Jurkat, Clone E6-1 (cell line): ENCODE data around the gene SEPTIN10.
"Not testable (repeated sequence)": the region's sequence is repeated elsewhere in the genome, so short reads cannot be mapped to it uniquely, and the experiment has no call there.

ENCODE experiments used
- DNase-seq: peaks from one replicate; pipeline ENCODE4 v3.0.0-alpha.2; 2011; ENCODE audit warnings: low read depth, low spot score
- H3K4me3 ChIP-seq: 2 replicates; pipeline ENCODE4 v1.5.1; 2011; ENCODE audit warnings: mild to moderate bottlenecking, low read length, control low read depth, moderate library complexity

Gene SEPTIN10

DNA sequence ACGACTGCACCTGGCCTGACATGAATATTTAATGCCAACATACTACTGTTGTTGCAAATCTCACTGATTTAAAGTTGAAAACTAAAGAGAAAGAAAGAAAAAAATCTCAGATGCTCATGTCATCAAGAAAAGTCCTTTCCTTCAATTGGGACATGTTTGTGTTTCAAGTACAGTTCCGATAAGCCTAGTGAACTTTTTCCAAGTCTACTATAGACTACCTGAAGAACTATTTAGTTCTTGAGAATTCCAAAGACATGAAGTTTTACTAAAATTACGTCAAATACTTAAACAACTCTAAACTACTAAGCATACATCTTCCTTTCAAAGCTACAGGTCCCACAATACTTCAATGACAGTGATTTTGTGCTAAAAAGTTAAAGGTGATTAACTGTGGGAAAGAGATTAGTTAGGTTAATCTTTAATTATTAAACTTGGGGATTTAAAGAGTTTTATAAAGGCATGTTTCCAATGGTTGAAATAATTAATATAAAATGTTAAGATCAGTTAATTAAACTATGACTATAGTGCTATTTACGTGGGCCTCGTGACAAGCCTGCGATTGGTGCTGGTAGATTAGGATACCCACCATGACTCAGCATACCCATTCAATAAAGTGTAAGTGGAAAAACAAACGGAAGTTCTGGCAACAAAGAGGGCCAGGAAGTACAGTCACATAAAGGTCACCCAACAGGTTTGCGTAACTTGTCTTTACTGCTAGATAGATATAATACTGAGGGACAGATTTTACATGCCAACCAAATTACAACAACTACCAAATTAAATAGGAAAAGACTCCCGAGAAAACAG lies 55.5 kb downstream of the SEPTIN10 start:
- no peak overlapping the region for H3K4me3 ChIP-seq
- no peak for DNase-seq

DNA sequence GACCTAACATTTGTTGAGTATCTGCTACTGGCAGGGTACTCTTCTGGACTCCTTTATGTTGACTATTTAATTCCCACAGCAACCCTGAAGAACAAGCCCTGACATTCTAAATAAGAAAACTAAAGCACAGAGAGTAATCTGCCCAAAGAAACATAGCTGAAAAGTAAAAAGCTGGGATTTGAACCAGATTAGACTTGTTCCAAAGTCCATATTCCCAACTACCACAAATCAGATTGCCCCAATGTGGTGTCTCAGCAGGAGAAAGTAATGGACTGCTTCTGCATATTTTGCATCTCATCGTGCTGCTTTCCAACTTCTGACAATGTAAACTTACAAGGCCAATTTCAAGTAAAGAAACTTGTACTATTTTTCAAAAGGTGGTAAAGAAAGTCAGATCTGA lies 56.5 kb downstream of the SEPTIN10 start:
- DNase-seq = no peak
- no peak overlapping the region for H3K4me3 ChIP-seq

DNA sequence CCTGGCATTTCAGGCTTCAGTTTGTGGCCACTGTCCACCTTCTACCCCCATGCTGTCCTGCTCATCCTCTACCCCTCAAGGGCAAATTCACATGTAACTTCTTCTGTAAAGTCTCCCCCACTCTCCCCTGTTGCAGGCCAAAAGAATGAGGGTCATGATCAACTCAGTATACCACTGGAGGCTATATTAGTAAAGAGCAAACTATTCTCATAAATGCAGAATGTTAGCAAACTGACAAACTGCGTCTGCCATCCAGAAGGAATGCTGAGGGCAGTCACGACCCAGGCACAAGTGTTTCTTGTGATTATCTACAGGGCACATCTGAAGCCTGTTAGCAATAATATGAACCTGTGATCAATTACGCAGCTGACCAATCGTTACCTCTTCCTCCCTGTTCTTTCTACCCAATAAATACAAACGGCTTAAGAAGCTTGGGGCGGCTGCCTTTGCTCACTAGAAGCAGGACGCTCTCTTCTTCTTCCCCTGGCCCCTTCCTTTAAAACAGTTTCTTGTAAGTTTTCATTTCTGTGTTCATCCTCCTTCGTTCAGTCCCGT lies 58.3 kb downstream of the SEPTIN10 start:
- DNase-seq = no peak
- no peak overlapping the region for H3K4me3 ChIP-seq

DNA sequence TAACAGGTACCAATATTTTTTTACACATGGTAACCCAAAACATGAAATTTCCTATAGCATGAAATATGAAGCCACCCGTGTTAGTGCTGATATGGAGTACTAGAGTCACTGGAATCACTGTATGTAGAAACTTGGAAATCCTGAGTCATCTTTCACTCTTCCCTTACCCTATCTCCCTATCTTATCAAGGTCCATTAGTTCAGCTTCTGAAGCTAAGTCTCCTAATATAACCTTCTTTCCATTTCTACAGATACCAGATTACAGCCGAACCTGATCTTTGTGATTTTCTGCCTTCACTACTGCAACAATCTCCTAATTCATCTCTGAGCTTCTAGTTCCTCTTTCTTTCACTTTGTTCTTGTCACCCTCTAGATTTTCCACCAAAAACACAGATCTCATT lies 59.0 kb downstream of the SEPTIN10 start:
- no peak for DNase-seq

DNA sequence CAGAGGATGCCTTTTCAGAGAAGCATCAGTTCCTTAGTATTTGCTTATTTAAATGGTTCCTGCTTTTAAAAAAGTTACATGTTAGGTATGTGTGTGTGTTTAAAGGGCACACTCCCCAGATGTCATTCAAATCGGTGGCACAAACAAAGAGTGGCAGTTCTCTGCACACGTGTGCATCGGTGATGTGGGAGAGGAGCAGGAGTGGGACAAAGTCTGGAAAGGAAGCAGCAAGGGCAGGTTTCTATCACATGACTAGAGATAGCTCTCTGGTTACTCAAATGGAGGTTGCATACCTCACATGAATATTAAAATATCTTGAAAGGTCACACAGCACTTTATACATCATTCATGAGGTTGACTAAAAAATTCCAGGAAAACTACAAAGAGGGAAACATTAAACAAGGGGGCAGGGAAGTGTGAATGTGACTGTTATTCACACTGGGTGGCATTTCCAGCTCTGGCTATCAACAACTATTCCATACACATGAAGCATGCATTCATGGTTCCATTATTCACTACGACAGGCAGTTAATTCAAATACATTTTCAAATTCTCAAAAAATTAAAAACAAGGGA lies 64.7 kb downstream of the SEPTIN10 start:
- H3K4me3 ChIP-seq = no peak overlapping the region
- no peak for DNase-seq

More for the DNA sequence above, 59.0 kb downstream of the SEPTIN10 start:
- H3K4me3 ChIP-seq = no peak overlapping the region

DNA sequence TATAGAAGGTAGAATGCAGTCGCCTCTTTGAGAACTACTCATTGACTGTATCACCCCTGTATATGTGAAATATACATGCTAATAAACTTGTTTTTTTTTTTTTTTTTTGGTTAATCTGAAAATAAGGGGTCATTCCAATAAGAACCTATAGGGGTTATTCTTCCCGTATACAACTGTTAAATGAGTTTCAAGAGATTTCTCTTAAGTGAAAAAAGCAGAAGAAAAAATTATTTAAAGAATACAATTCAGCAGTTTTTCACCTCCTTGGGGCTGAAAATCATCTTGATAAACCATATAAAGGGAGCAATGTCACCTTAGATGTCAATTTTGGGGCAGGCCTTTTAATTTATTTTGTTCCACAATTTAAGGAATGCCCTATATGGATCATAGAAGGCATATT lies 66.5 kb downstream of the SEPTIN10 start:
- no peak for DNase-seq
- no peak overlapping the region for H3K4me3 ChIP-seq

DNA sequence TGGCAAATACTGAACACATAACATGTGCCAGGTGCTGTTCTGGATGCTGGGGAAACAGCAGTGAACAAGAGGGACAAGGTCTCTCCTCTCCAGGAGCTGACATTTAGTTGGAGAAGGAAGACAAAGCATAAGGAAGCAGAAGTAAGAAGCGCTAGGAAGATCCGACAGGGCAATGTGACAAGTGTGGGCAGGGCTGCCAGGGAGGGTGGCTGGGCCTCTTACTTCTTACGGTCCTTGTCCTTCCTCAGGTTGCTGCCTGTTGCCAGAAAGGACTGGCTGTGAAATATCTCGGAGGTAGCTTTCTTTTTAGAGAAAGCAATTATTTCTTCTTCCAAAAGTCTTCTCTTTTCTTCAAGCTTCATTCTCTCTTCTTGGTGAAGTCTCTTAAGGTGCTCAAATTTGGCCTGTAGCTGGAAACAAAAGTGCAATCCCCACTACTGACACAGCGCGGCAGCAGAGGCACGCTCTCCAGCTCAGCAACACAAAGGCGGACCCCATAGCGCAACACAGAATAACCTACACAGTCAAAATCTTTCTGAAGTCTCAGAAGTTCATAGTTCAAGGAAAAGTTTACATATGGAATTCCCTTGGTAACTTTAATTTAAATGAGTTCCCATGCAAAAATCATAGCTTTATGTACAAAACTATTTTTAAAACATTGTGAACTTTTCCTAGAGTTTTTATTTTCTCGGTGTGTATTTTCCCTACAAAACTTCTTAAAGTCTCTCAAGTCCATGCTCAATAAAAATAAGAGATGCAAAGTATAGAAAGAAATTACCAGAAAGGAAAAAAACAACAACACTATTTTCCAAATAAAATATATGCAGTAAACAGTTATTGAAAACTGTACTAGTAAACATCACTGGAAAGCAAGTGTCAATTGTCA lies 67.7 kb downstream of the SEPTIN10 start:
- no peak overlapping the region for H3K4me3 ChIP-seq
- peak; percentile 45 for DNase-seq

DNA sequence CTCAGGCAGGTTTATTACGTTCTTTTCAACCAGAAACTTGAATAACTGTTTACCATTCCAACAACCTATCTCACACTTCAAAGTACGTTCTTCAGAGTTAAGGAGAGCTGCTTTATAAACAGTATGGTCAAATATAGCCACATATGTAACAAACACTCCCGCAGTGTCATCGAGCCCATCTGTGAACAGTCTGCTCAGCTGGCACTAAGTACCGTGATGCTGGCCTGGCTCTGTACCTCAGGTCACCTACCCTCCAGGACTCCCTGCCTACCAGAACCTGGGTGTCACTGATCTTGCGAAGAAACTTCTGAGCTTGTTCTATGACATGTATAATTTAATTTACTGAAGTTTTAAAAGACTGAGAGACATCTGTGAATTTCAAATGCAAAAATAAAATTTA lies 71.4 kb downstream of the SEPTIN10 start:
- DNase-seq = no peak
- H3K4me3 ChIP-seq = no peak overlapping the region

DNA sequence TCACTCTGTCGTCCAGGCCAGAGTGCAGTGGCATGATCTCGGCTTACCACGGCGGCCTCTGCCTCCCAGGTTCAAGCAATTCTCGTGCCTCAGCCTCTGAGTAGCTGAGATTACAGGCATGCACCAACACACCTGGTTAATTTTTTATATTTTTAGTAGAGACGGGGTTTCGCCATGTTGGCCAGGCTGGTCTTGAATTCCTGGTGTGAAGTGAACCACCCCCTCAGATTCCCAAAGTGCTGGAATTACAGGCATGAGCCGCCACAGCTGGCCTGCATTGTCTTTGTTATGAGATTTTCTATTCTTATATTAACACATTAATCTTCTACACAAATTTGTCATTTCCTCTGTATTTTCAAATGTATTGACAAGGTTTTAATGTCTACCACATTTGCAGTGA lies 75.2 kb downstream of the SEPTIN10 start:
- H3K4me3 ChIP-seq = no peak overlapping the region
- DNase-seq = no peak

DNA sequence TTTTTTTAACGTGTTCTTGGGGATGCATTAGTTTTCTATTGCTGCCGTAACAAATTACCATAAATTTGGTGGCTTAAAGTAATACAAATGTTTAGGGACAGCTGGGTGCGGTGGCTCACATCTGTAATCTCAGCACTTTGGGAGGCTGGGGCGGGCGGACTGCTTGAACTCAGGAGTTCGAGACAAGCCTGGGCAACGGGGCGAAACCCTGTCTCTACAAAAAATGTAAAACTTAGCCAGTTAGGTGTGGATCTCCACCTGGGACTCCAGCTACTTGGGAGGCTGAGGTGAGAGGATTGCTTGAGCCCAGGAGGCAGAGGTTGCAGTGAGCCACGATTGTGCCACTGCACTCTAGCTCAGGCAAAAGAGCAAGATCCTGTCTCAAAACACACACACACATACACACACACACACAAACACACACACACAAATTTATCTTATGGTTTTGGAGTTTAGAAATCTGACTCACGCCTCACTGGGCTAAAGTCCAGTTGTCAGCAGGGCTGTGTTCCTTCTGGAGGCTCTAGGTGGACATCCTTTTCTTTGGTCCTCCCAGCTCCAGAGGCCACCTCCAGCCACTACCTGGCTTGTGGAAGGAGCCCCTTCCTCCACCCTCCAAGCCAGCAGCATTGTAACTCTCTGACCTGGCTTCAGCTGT lies 76.1 kb downstream of the SEPTIN10 start:
- no peak overlapping the region for H3K4me3 ChIP-seq
- no peak for DNase-seq

DNA sequence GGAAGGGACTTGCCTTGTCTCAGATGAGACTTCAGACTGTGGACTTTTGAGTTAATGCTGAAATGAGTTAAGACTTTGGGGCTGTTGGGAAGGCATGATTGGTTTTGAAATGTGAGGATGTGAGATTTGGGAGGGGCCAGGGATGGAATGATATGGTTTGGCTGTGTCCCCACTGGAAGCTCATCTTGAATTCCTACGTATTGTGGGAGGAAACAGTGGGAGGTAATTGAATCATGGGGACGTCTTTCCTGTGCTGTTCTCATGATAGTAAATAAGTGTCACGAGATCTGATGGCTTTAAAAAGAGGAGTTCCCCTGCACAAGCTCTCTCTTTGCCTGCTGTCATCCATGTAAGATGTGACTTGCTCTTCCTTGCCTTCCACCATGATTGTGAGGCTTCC lies 77.2 kb downstream of the SEPTIN10 start:
- H3K4me3 ChIP-seq, DNase-seq: not testable (repeated sequence)

DNA sequence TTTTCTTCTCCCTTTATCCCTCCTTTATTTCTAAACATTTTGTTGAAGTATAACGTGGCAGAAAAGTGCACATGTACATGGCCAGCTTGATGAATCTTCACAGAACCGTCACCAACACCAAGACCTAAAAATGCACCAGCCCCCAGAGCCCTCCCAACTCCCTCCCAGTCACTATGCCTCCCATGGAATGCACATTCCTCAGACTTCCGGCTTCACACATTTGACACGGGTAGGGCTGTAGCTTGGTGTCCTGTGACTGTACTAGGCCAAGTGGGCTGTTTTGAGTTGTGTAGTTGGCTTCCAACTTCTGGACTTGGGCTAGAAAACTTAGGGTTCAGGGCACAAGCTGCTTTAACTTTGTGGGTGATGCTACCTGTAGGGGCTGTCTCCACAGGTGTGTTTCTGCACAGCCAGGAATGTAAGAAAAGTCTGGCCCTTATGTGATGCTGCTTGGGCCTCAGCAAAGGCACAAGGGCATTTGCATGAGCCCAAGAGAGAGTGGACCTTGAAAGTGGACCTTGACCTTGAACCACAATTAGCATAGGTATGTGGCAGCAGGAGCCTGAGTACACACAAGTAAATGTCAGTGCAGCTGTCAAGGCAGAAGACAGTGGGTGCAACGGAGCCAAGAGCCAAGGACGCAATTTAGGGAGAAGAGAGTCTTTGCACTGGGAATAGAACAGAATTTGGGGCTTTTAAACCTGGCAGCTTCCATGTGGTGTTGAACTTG lies 78.4 kb downstream of the SEPTIN10 start:
- no peak overlapping the region for H3K4me3 ChIP-seq
- no peak for DNase-seq

DNA sequence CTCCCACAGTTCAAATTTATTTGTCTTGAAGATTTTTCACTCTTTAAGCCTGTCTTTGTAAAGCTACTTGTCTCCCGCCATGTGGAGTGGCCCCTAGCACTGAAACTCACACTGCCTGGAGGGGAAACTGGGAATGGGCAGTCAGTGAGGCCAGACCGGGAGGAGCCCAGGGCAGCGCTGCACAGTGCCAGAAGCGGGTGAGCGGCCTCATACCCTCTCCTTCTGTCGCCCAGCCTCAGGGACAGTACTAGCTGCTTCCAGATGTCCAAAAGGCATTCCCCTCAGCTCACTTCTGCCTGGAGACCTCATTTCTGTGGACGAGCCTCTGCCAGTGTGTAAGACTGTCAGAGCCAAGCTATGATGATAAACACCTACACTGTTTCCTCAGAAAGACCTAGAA lies 79.9 kb downstream of the SEPTIN10 start:
- H3K4me3 ChIP-seq = no peak overlapping the region
- no peak for DNase-seq

DNA sequence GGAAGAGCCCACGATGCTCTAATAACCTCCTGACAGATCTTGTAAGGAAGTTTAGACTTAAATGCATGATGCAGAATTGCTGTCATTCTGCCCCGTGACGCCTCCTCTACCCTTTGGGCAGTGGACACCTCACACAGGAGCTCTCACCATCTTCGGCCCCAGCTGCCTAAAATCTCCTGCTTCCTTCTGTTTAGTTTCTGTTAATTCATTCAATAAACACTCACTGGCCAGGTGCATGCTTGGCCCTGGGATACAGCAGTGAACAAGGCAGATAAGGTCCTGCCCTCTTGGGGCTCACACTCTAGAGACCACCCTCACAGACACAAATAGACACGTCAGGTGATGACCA lies 81.1 kb downstream of the SEPTIN10 start:
- DNase-seq = no peak
- H3K4me3 ChIP-seq = no peak overlapping the region

DNA sequence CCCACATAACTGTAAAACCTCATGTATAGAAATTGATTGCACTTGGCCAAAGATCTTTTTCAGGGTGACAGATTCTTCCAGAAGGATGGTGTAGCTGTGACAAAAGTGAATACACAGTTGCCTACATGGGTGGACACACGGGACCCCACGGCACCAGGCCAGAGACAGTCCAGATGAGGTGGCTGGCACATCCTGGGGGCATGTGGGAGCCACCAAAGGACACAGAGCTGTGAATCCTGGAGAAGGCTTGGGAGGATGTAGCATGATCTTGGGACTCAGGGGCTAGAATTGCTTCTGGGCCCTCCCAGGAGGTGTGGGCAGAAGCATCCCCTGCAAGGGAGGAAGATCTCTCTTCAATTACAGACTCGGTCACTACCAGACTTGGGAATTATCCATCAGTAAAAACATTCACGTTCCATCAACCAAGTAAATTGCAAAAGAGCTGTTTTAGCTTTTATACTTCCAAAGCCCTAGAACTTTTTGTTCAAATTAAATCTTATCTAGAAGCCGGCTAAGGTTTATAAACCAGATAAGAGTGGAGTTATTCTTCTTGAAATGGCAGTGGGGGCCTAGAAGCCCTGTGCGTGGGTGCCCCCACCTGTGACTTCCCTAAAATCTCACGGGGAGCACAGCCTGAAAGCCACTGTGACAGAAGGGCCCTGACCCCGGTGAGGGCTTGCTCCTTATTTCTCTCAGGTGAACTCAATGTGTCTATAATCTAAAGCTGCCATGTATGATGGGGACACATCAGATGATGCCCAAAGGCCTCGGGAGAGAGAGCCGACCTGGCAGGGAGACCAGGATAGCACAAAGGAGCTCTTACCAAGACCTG lies 81.7 kb downstream of the SEPTIN10 start:
- no peak for DNase-seq

DNA sequence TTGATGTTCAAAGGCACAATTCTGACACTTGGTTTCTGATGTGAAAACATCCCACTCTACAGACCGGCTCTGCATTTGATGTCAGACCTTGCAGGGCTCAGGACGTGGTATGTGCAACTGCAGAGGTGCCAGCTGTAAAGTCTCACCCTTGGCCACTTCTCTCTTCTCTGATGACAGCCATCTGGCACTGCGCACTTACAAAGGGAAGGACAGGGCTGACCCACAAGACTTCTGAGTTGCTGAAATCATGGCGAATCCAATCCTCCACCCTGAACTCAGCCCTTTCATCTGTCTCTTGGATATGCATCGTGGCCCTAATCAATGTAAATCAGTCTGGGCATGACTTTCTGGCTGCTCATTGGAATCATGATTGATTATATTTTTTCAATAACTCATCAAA lies 82.5 kb downstream of the SEPTIN10 start:
- DNase-seq = no peak
- H3K4me3 ChIP-seq = no peak overlapping the region

More for the DNA sequence above, 81.7 kb downstream of the SEPTIN10 start:
- no peak overlapping the region for H3K4me3 ChIP-seq

DNA sequence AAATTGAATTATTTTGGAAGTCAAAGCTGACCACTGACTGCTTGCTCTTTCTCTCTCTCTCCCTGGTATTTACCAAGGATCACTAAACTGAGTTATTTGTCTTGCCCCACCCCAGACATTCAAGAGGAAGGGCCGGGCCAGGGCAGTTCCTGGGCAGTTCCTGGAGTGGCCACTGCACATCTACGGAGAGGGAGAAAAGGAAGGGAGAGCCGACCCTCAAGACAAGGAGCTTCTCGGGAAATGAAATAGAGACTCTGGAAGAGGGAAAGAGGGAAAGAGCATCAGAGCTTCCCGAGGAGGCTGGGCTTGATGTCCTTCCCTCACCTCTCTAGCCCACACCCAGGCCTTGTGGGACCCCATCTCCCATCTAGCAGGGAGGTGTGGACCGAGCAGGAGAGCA lies 83.1 kb downstream of the SEPTIN10 start:
- no peak for DNase-seq

More for the DNA sequence above, 83.1 kb downstream of the SEPTIN10 start:
- no peak overlapping the region for H3K4me3 ChIP-seq
